Stimulated activated CD4-positive, alpha-beta T cell treated with anti-CD3 and anti-CD28 coated beads, TNF-alpha, amount 100 ng/mL, for 1 hour (primary cell): ENCODE measurements around the gene ARPIN.

Experiments used
- DNase-seq, 3 donors: peaks; one replicate each; pipeline ENCODE4 v3.0.0-alpha.2; 2020; ENCODE audit warnings: low read depth in 3 of 3, low spot score in 1 of 3

ARPIN gene

GRCh38 chr15:89845305-89845893 is 67.4 kb downstream of the ARPIN start:
- DNase-seq = no peak
